DOHH2 (cell line): ENCODE data around the gene MAP7D3.

ENCODE experiments used
- H3F3A ChIP-seq: fragments of 200-600 bp; sonication (generic), shearing (Covaris generic); 2 replicates; pipeline ENCODE4 v1.6.0; 2016; ENCODE audit warnings: antibody characterized with exemption, mild to moderate bottlenecking; ENCODE audit not compliant: control insufficient read depth, insufficient read depth
- H3K27ac ChIP-seq: fragments of 200-600 bp; sonication (generic); 2 replicates; pipeline ENCODE4 v1.5.1; 2014; ENCODE audit warnings: low read depth, mild to moderate bottlenecking, low read length, moderate library complexity
- H3K27me3 ChIP-seq: fragments of 200-600 bp; sonication (generic); 2 replicates; pipeline ENCODE4 v1.6.1; 2014; ENCODE audit warnings: mild to moderate bottlenecking, low read length, mixed read lengths; ENCODE audit not compliant: control insufficient read depth
- H3K36me3 ChIP-seq: fragments of 200-600 bp; sonication (generic); 2 replicates; pipeline ENCODE4 v1.6.1; 2014; ENCODE audit warnings: mild to moderate bottlenecking, low read length, moderate library complexity, mixed read lengths; ENCODE audit not compliant: control insufficient read depth
- H3K4me1 ChIP-seq: fragments of 200-600 bp; sonication (generic); 2 replicates; pipeline ENCODE4 v1.6.1; 2014; ENCODE audit warnings: mild to moderate bottlenecking, low read length, mixed read lengths; ENCODE audit not compliant: control insufficient read depth
- H3K4me2 ChIP-seq: fragments of 200-600 bp; sonication (generic); 2 replicates; pipeline ENCODE4 v1.6.0; 2014; ENCODE audit warnings: mild to moderate bottlenecking, low read length, moderate library complexity
- H3K4me3 ChIP-seq: fragments of 200-600 bp; sonication (generic); 2 replicates; pipeline ENCODE4 v1.5.1; 2014; ENCODE audit warnings: mild to moderate bottlenecking, low read length, mixed read lengths
- H3K79me2 ChIP-seq: fragments of 200-600 bp; sonication (generic); 2 replicates; pipeline ENCODE4 v1.6.1; 2014; ENCODE audit warnings: mild to moderate bottlenecking, low read length, mixed read lengths; ENCODE audit not compliant: control insufficient read depth
- H3K9me2 ChIP-seq: fragments of 200-600 bp; sonication (generic); replicated peaks from 2 replicates; pipeline ENCODE4 v1.6.1; 2014; ENCODE audit warnings: mild to moderate bottlenecking, low read length, mixed read lengths; ENCODE audit not compliant: control insufficient read depth
- H3K9me3 ChIP-seq: fragments of 200-600 bp; sonication (generic); 2 replicates; pipeline ENCODE4 v1.6.1; 2014; ENCODE audit warnings: antibody characterized with exemption, low read length, mixed read lengths; ENCODE audit not compliant: control insufficient read depth, insufficient read depth
- H4K20me1 ChIP-seq: fragments of 200-600 bp; sonication (generic); 2 replicates; pipeline ENCODE4 v1.6.0; 2014; ENCODE audit warnings: low read depth, mild to moderate bottlenecking, antibody characterized with exemption, low read length, moderate library complexity; ENCODE audit not compliant: control insufficient read depth, insufficient read depth
- EZH2phosphoT487 ChIP-seq: fragments of 200-600 bp; sonication (generic); IDR thresholded peaks from 2 replicates; pipeline ENCODE4 v1.6.1; 2017; ENCODE audit warnings: borderline replicate concordance, mild to moderate bottlenecking, antibody characterized with exemption, low read length, moderate library complexity, mixed read lengths
- TF ChIP-seq, protein P1 (sequence below): fragments of 200-600 bp; sonication (generic); IDR thresholded peaks from one replicate; pipeline ENCODE4 v1.5.1; 2014; ENCODE audit warnings: antibody characterized with exemption, mild to moderate bottlenecking, low read depth, low read length; ENCODE audit not compliant: poor library complexity, severe bottlenecking

MAP7D3 gene

GRCh38 chrX:136185401-136186022 lies 65.7 kb downstream of the MAP7D3 start:
- Histone ChIP-seq H3K9me3 (no peaks in the 10 kb centered on the region), H3F3A (no peaks in the 10 kb centered on the region), H3K4me3 (no peak overlapping the region), H3K9me2 (no peaks in the 10 kb centered on the region), H3K36me3 (no peaks in the 10 kb centered on the region), H3K4me1 (no peaks in the 10 kb centered on the region), H3K27me3 (no peaks in the 10 kb centered on the region), H3K27ac (no peak overlapping the region), H4K20me1 (no peaks in the 10 kb centered on the region), H3K4me2 (no peak overlapping the region), H3K79me2 (no peaks in the 10 kb centered on the region)
- no peak for TF ChIP-seq EZH2phosphoT487
- TF ChIP-seq, protein P1, sequence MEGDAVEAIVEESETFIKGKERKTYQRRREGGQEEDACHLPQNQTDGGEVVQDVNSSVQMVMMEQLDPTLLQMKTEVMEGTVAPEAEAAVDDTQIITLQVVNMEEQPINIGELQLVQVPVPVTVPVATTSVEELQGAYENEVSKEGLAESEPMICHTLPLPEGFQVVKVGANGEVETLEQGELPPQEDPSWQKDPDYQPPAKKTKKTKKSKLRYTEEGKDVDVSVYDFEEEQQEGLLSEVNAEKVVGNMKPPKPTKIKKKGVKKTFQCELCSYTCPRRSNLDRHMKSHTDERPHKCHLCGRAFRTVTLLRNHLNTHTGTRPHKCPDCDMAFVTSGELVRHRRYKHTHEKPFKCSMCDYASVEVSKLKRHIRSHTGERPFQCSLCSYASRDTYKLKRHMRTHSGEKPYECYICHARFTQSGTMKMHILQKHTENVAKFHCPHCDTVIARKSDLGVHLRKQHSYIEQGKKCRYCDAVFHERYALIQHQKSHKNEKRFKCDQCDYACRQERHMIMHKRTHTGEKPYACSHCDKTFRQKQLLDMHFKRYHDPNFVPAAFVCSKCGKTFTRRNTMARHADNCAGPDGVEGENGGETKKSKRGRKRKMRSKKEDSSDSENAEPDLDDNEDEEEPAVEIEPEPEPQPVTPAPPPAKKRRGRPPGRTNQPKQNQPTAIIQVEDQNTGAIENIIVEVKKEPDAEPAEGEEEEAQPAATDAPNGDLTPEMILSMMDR: no peak

DNA sequence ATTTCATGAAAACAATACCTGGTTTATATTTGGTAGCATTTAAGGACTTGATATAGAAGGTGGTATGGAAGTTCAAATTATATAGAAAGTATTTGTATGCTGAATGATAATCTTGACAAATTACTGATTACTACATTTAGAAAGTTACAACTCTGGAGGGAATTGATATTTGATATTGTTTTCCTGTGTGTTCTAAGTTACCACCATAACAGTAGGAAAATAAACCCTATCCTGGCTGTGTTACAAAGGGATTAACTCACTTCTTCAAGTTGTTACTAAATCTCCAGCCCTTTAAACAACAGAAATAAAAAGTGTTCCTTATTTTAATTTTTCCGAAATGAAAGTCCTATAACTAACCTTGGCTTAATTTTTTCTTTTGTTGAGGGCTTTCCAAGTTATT lies 67.3 kb downstream of the MAP7D3 start:
- Histone ChIP-seq H3K4me1 (no peaks in the 10 kb centered on the region), H4K20me1 (no peaks in the 10 kb centered on the region), H3K36me3 (no peaks in the 10 kb centered on the region), H3K27me3 (no peaks in the 10 kb centered on the region), H3K79me2 (no peaks in the 10 kb centered on the region), H3F3A (no peaks in the 10 kb centered on the region), H3K4me3 (no peak overlapping the region), H3K27ac (no peak overlapping the region), H3K9me3 (no peaks in the 10 kb centered on the region), H3K4me2 (no peak overlapping the region), H3K9me2 (no peaks in the 10 kb centered on the region)
- TF ChIP-seq EZH2phosphoT487: no peak
- TF ChIP-seq, protein P1: no peak

DNA sequence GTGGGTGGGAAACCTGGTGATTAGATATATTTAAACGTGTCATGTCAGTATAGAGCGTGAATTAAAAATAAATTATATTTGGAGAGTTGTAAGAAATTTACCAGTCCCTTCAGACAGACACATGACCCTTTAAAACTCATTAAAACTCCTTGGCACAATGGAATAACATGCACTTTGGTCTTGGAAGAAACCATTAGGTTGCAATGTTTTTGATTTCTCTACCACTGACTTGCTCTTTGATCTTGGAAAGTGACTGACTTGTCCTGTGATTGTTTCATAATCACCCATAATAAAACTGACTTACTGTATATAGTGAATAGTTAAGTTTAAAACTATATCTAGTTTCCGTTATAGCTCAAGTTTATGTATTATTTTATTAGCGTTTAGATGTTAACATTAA lies 68.0 kb downstream of the MAP7D3 start:
- Histone ChIP-seq H3K9me2 (no peaks in the 10 kb centered on the region), H3K27me3 (no peaks in the 10 kb centered on the region), H4K20me1 (no peaks in the 10 kb centered on the region), H3K4me3 (no peak overlapping the region), H3K27ac (no peak overlapping the region), H3K9me3 (no peaks in the 10 kb centered on the region), H3K4me2 (no peak overlapping the region), H3K4me1 (no peaks in the 10 kb centered on the region), H3K36me3 (no peaks in the 10 kb centered on the region), H3F3A (no peaks in the 10 kb centered on the region), H3K79me2 (no peaks in the 10 kb centered on the region)
- TF ChIP-seq EZH2phosphoT487: no peak
- TF ChIP-seq, protein P1: no peak

DNA sequence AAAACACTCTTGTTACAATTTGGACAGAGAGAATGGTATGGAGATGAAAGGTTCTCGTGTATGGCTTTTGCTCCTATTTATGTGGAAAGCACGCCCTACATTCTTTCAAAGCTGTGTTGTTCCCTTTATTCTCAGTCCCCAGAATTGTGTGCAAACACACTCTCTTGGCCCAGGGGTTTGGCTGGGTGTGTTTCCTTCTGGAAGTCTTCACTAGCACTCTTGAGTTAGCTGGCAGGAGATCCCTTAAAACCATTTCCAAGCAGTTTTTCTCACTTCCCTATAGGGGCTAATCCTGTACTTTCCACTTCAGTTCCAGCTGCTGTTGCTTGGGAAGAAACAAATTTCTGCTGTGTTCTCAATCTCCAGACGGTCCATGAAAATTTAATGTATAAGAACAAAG lies 68.8 kb downstream of the MAP7D3 start:
- no peaks in the 10 kb centered on the region for H3K36me3 ChIP-seq
- TF ChIP-seq EZH2phosphoT487: no peak
- TF ChIP-seq, protein P1: no peak
- H3K4me2 ChIP-seq: no peak overlapping the region
- no peaks in the 10 kb centered on the region for H3K27me3 ChIP-seq
- no peak overlapping the region for H3K4me3 ChIP-seq
- H3K79me2 ChIP-seq: no peaks in the 10 kb centered on the region
- H3K9me2 ChIP-seq: no peaks in the 10 kb centered on the region
- no peaks in the 10 kb centered on the region for H4K20me1 ChIP-seq
- no peak overlapping the region for H3K27ac ChIP-seq
- H3K9me3 ChIP-seq: no peaks in the 10 kb centered on the region
- no peaks in the 10 kb centered on the region for H3K4me1 ChIP-seq
- no peaks in the 10 kb centered on the region for H3F3A ChIP-seq
